GM21825 (cell line): ENCODE results near the gene UBD.
A peak's percentile ranks its signal among the peaks of the same experiment; 100 is the strongest.

Experiments used
- ATAC-seq: cut with Tn5 transposase; IDR thresholded peaks from one replicate; pipeline ENCODE4 v1.9.1; 2021; ENCODE audit warnings: mild to moderate bottlenecking, moderate library complexity; ENCODE audit not compliant: unreplicated experiment

UBD gene

GRCh38 chr6:29524044-29524443 is 35.5 kb downstream of the UBD start:
- no peak for ATAC-seq

GRCh38 chr6:29522227-29522626 is 37.3 kb downstream of the UBD start:
- ATAC-seq: no peak

GRCh38 chr6:29521006-29521680 is 38.4 kb downstream of the UBD start:
- no peak for ATAC-seq

- ATAC-seq: no peak
Observed at GRCh38 chr6:29520232-29520631, 39.3 kb downstream of the UBD start.

GRCh38 chr6:29519291-29520010 is 40.1 kb downstream of the UBD start:
- no peak for ATAC-seq

GRCh38 chr6:29517728-29518440 is 41.6 kb downstream of the UBD start:
- ATAC-seq: no peak

GRCh38 chr6:29517245-29517644 is 42.3 kb downstream of the UBD start:
- no peak for ATAC-seq

GRCh38 chr6:29516108-29516507 is 43.4 kb downstream of the UBD start:
- no peak for ATAC-seq

GRCh38 chr6:29510746-29511300 is 48.7 kb downstream of the UBD start:
- no peak for ATAC-seq

- no peak for ATAC-seq
Observed at GRCh38 chr6:29510202-29510601, 49.3 kb downstream of the UBD start.

- ATAC-seq: no peak
Observed at GRCh38 chr6:29509711-29510110, 49.8 kb downstream of the UBD start.

- peak; percentile 71 for ATAC-seq
Observed at GRCh38 chr6:29509239-29509638, 50.3 kb downstream of the UBD start.

GRCh38 chr6:29507319-29507718 is 52.2 kb downstream of the UBD start:
- ATAC-seq: no peak

- no peak for ATAC-seq
Observed at GRCh38 chr6:29506446-29507067, 53.0 kb downstream of the UBD start.

GRCh38 chr6:29505808-29506207 is 53.7 kb downstream of the UBD start:
- ATAC-seq: no peak
